SJSA1 (cell line): ENCODE data around the gene PLCB1. TPM values are rescaled to one million over a fixed set of nuclear protein-coding genes. Genes with fewer than 3 reads are reported as not detected.
"Not testable (repeated sequence)": the region's sequence is repeated elsewhere in the genome, so short reads cannot be mapped to it uniquely, and the experiment has no call there.

Source experiments
- DNase-seq, 2 experiments: peaks; one replicate each; pipeline ENCODE4 v3.0.0-alpha.2; 2015 to 2020; ENCODE audit warnings: low spot score in 2 of 2, low read depth in 1 of 2
- H3K27ac ChIP-seq: fragments of 250-450 bp; sonication (Bioruptor Pico); 2 replicates; pipeline ENCODE4 v1.5.1; 2020; ENCODE audit warnings: mild to moderate bottlenecking, moderate library complexity
- H3K27me3 ChIP-seq: fragments of 250-450 bp; sonication (Bioruptor Pico); replicated peaks from 2 replicates; pipeline ENCODE4 v1.5.1; 2020; ENCODE audit warnings: mild to moderate bottlenecking, moderate library complexity
- H3K36me3 ChIP-seq: fragments of 250-450 bp; sonication (Bioruptor Pico); 2 replicates; pipeline ENCODE4 v1.5.1; 2020; ENCODE audit warnings: mild to moderate bottlenecking
- H3K4me1 ChIP-seq: fragments of 250-450 bp; sonication (Bioruptor Pico); replicated peaks from 2 replicates; pipeline ENCODE4 v1.6.1; 2021; ENCODE audit warnings: mild to moderate bottlenecking
- H3K4me3 ChIP-seq: fragments of 250-450 bp; sonication (Bioruptor Pico); 2 replicates; pipeline ENCODE4 v1.5.1; 2020; ENCODE audit warnings: mild to moderate bottlenecking
- H3K9me3 ChIP-seq: fragments of 250-450 bp; sonication (Bioruptor Pico); replicated peaks from 2 replicates; pipeline ENCODE4 v1.5.1; 2020; ENCODE audit warnings: mild to moderate bottlenecking
- total RNA-seq: library from RNA; depleted of rRNA; stranded (reverse); fragments of >200 nt; shearing (Covaris generic); gene quantifications from 2 replicates; pipeline ENCODE4 v1.2.3, GENCODE V29; 2014

The PLCB1 gene
- total RNA-seq, 1 experiment from 2014 or later = 10.0 TPM

- Histone ChIP-seq H3K4me3 (no peak overlapping the region), H3K27me3 (peaks cover 7% of the 10 kb centered on the region; the same call in 1 of the 2 replicates), H3K9me3 (no peaks in the 10 kb centered on the region), H3K36me3 (no peaks in the 10 kb centered on the region), H3K4me1 (no peaks in the 10 kb centered on the region), H3K27ac (no peak overlapping the region)
- no peak for DNase-seq
These were observed 679.9 kb downstream of the PLCB1 start for GRCh38 chr20:8811801-8812594.

- Histone ChIP-seq H3K36me3 (no peaks in the 10 kb centered on the region), H3K27me3 (peaks cover 4% of the 10 kb centered on the region; the same call in 1 of the 2 replicates), H3K4me1 (no peaks in the 10 kb centered on the region), H3K9me3 (no peaks in the 10 kb centered on the region), H3K4me3 (no peak overlapping the region), H3K27ac (no peak overlapping the region)
- DNase-seq = no peak
These were observed 680.8 kb downstream of the PLCB1 start for GRCh38 chr20:8812817-8813216.

DNA sequence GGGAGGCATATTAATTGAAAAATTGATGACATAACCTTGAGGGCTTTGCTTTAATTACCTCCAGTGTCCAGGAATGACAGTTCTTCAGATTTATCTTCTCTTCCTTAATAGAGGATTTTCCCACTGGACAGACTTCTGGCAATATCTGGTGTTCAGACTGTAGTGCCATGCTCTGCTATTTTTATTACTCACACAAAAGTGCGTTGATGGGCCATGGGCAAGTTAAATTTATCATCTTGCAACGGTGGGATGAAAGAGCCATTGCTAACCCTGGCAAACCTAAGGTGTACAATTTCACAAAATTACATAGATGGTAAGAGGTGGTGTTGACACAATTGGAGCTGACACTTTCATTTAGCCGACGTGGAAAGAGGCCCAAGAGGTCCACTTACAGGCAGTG is 683.1 kb downstream of the PLCB1 start:
- no peak for DNase-seq
- H3K27ac ChIP-seq = no peak overlapping the region
- H3K36me3 ChIP-seq = no peaks in the 10 kb centered on the region
- no peaks in the 10 kb centered on the region for H3K4me1 ChIP-seq
- H3K9me3 ChIP-seq = no peaks in the 10 kb centered on the region
- H3K4me3 ChIP-seq = no peak overlapping the region
- peaks cover 4% of the 10 kb centered on the region; the same call in 1 of the 2 replicates for H3K27me3 ChIP-seq

DNA sequence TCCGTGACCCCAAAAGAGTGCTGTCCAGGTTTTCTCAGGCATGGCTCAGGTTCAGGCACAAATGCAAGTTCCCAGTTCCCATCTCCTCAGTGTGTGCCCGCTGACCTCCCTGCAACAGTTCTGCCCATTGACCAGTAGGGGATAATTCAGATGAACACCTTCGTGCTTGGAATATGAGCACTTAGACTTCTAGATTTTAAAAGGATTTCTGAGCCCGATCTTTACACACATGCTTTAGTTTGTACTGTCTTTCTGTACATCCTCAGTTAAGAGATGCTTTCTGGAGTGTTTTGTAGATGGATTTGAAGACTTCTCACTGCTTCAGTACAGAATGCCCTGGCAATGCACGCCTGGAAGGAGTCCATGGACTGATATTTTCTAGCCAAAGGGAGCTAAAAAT is 697.2 kb downstream of the PLCB1 start:
- Histone ChIP-seq H3K36me3 (no peaks in the 10 kb centered on the region), H3K27ac (no peak overlapping the region), H3K4me1 (no peaks in the 10 kb centered on the region), H3K9me3 (no peaks in the 10 kb centered on the region), H3K4me3 (no peak overlapping the region), H3K27me3 (no peaks in the 10 kb centered on the region)
- no peak for DNase-seq

DNA sequence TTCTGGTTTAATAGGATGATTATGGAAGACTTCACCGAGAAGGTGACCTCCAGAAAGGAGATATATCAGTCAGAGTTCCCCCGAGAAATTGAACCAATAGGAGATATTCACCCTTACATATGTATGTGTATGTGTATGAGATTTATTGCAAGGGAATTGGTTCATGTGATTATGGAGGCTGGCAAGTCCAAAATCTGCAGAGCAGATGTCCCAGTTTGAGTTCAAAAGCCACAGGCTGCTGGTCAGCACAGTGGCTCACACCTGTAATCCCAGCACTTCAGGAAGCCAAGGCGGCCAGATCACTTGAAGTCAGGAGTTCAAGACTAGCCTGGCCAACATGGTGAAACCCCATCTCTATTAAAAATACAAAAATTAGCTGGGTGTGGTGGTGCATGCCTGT is 702.2 kb downstream of the PLCB1 start:
- not testable (repeated sequence) for DNase-seq, H3K36me3 ChIP-seq, H3K4me1 ChIP-seq, H3K27ac ChIP-seq, H3K4me3 ChIP-seq, H3K27me3 ChIP-seq, H3K9me3 ChIP-seq

DNA sequence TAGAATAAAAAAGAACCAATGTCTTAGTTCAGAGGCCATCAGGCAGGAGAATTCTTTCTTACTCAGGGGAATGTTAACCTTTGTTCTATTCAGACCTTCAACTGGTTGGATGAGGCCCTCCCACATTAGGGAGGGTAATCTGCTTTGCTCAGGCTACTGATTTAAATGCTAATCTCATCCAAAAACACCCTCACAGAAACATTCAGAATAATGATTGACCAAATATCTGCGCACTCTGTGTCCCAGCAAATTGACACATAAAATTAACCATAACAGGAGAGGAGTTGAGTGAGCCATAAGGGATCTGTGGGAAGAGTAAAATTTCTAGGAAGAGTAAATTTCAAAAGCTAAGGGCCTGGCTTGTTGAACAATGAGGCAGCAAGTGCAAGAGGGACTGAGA is 702.8 kb downstream of the PLCB1 start:
- no peak overlapping the region for H3K4me3 ChIP-seq

DNA sequence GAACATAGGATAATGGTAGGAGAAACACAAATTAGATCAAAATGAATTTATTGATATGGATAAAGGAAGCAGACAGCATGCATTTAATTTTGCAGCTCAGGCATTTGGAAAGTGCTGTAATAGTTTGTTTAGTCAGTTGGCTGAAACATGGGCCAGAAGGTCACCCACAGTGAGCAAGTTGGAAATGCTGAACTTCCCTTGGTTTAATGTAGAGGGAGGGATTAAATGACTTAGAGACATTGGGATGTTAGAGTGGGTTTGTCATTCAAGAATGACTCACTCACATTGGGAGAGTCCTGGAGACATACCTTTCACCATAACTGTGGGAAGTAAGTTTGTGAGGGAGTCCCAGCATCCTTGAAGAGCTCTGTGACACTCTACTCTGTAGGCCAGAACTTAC is 705.3 kb downstream of the PLCB1 start:
- H3K9me3 ChIP-seq = no peaks in the 10 kb centered on the region
- DNase-seq = no peak
- no peak overlapping the region for H3K27ac ChIP-seq
- H3K4me1 ChIP-seq = no peaks in the 10 kb centered on the region
- no peaks in the 10 kb centered on the region for H3K27me3 ChIP-seq
- H3K36me3 ChIP-seq = no peaks in the 10 kb centered on the region
- no peak overlapping the region for H3K4me3 ChIP-seq

More for the DNA sequence above, 702.8 kb downstream of the PLCB1 start:
- Histone ChIP-seq H3K27me3 (no peaks in the 10 kb centered on the region), H3K9me3 (no peaks in the 10 kb centered on the region), H3K27ac (no peak overlapping the region), H3K36me3 (no peaks in the 10 kb centered on the region), H3K4me1 (no peaks in the 10 kb centered on the region)
- DNase-seq = no peak

GRCh38 chr20:8842525-8842924 is 710.5 kb downstream of the PLCB1 start:
- no peak overlapping the region for H3K27ac ChIP-seq

DNA sequence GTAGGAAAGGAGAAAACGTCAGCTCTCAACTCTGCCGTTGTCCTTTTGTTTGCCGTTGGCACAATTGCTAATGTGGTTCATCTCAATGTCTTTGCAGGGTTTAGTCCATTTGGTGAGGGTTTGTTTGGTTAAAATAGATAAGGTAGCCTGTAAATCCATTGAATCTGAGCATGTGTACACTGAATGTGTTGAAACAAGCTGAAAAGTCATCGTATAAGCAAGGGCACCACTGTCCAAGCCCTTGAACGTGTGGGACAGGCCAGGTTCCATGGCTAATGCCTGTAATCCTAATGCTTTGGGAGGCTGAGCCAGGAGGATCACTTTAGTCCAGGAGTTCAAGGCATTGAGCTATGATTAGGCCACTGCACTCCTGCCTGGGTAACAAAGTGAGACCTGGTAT is 712.1 kb downstream of the PLCB1 start:
- Histone ChIP-seq H3K27ac (no peak overlapping the region), H3K4me3 (no peak overlapping the region), H3K9me3 (no peaks in the 10 kb centered on the region), H3K36me3 (no peaks in the 10 kb centered on the region), H3K27me3 (no peaks in the 10 kb centered on the region), H3K4me1 (no peaks in the 10 kb centered on the region)
- DNase-seq = no peak

More at GRCh38 chr20:8842525-8842924, 710.5 kb downstream of the PLCB1 start:
- no peaks in the 10 kb centered on the region for H3K27me3 ChIP-seq
- no peak for DNase-seq
- no peaks in the 10 kb centered on the region for H3K4me1 ChIP-seq
- H3K4me3 ChIP-seq = no peak overlapping the region
- H3K9me3 ChIP-seq = no peaks in the 10 kb centered on the region
- H3K36me3 ChIP-seq = no peaks in the 10 kb centered on the region

GRCh38 chr20:8849990-8850389 is 717.9 kb downstream of the PLCB1 start:
- no peak for DNase-seq
- Histone ChIP-seq H3K4me1 (peaks cover 8% of the 10 kb centered on the region), H3K27me3 (no peaks in the 10 kb centered on the region), H3K4me3 (no peak overlapping the region), H3K9me3 (no peaks in the 10 kb centered on the region), H3K36me3 (no peaks in the 10 kb centered on the region), H3K27ac (no peak overlapping the region)

- no peak overlapping the region for H3K4me3 ChIP-seq
- H3K36me3 ChIP-seq = no peaks in the 10 kb centered on the region
- H3K27ac ChIP-seq = no peak overlapping the region
- no peak for DNase-seq
- peaks cover 8% of the 10 kb centered on the region for H3K4me1 ChIP-seq
- H3K27me3 ChIP-seq = no peaks in the 10 kb centered on the region
- H3K9me3 ChIP-seq = no peaks in the 10 kb centered on the region
These were observed 719.4 kb downstream of the PLCB1 start for GRCh38 chr20:8851446-8851845.

DNA sequence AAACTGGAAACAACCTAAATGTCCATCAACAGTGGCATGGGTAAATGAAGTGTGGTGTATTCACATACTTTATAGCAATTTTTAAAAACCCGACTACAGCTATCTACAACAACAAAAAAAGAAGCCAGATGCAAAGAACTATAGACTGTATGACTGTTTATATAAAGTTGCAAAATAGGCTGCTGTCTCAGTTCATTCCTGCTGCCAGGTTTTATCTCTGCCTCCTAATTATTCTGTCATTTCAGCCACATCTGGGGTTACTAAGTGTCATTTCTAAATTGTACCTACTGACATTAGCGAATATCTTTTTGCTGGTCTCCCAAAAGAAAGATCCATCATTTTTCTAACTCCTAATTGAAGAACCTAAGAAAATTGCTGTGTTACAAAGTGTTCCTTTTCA is 719.9 kb downstream of the PLCB1 start:
- not testable (repeated sequence) for H3K36me3 ChIP-seq, DNase-seq

DNA sequence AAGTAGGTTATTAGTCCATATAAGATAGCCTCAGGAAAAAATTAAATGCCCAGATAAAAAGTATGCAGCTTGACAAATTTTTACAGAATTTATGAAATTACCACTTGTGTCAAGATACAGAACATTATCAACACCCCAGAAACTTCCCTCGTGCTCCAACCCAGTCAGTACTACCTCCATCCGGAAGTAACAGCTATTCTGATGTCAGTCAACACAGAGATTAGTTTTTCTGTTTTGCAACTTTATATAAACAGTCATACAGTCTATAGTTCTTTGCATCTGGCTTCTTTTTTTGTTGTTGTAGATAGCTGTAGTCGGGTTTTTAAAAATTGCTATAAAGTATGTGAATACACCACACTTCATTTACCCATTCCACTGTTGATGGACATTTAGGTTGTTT is 721.1 kb downstream of the PLCB1 start:
- not testable (repeated sequence) for H3K9me3 ChIP-seq, H3K27me3 ChIP-seq, H3K4me1 ChIP-seq, H3K27ac ChIP-seq, H3K4me3 ChIP-seq, H3K36me3 ChIP-seq, DNase-seq

More for the DNA sequence above, 719.9 kb downstream of the PLCB1 start:
- H3K4me3 ChIP-seq, H3K27ac ChIP-seq, H3K4me1 ChIP-seq, H3K9me3 ChIP-seq, H3K27me3 ChIP-seq: not testable (repeated sequence)

- Histone ChIP-seq H3K27ac (no peak overlapping the region), H3K4me1 (peaks cover 8% of the 10 kb centered on the region), H3K4me3 (no peak overlapping the region), H3K36me3 (no peaks in the 10 kb centered on the region), H3K9me3 (no peaks in the 10 kb centered on the region), H3K27me3 (no peaks in the 10 kb centered on the region)
- DNase-seq = peak; percentile 41 to 68
These were observed 721.8 kb downstream of the PLCB1 start for GRCh38 chr20:8853805-8854338.
